AG04450 (cell line): ENCODE results near the gene CARD18. TPM values are rescaled to one million over a fixed set of nuclear protein-coding genes. Genes with fewer than 3 reads are reported as not detected.

Experiments used
- CTCF ChIA-PET: fragments of 300-600, 350-600 bp; formaldehyde crosslinking; extraction: SDS; loops from one replicate; lab custom pipeline; 2022; ENCODE audit warnings: antibody characterized with exemption, inconsistent platforms; lab: Charles Lee
- POLR2A ChIA-PET: fragments of 350-600 bp; formaldehyde crosslinking; extraction: SDS; loops from one replicate; lab custom pipeline; 2021; ENCODE audit warnings: antibody characterized with exemption, inconsistent platforms; lab: Yijun Ruan, JAX
- DNase-seq: peaks from one replicate; pipeline ENCODE4 v3.0.0-alpha.2; 2011; ENCODE audit warnings: low read depth, low spot score
- H3K27ac ChIP-seq: one replicate; pipeline ENCODE4 v1.5.1; 2012; ENCODE audit warnings: low read depth, low read length, control low read depth
- H3K27me3 ChIP-seq: one replicate; pipeline ENCODE4 v1.6.0; 2012; ENCODE audit warnings: low read length; ENCODE audit not compliant: control insufficient read depth, insufficient read depth
- H3K4me3 ChIP-seq: 2 replicates; pipeline ENCODE4 v1.5.1; 2011; ENCODE audit warnings: mild to moderate bottlenecking, low read depth, low read length, control low read depth
- H3K9me3 ChIP-seq: 2 replicates; pipeline ENCODE4 v1.5.1; 2012; ENCODE audit warnings: low read length; ENCODE audit not compliant: control insufficient read depth, insufficient read depth
- polyA minus RNA-seq: library from RNA; depleted of rRNA, polyadenylated mRNA; stranded (reverse); fragments of >200 nt; gene quantifications from 2 replicates; pipeline ENCODE4 v1.2.3, GENCODE V29; 2011; rRNA and poly(A)+ RNA removed
- polyA plus RNA-seq: library from polyadenylated mRNA; depleted of rRNA; stranded (reverse); fragments of >200 nt; gene quantifications from 2 replicates; pipeline ENCODE4 v1.2.3, GENCODE V29; 2011; rRNA removed
- TF ChIP-seq, protein P1 (sequence below): IDR thresholded peaks from 2 replicates; pipeline ENCODE4 v1.5.1; 2011; ENCODE audit warnings: low read depth, low read length, control low read depth, inconsistent platforms

Gene CARD18, protein sequence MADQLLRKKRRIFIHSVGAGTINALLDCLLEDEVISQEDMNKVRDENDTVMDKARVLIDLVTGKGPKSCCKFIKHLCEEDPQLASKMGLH
- not detected in 2 replicates for polyA plus RNA-seq
- polyA minus RNA-seq, result not detected in 2 replicates

DNA sequence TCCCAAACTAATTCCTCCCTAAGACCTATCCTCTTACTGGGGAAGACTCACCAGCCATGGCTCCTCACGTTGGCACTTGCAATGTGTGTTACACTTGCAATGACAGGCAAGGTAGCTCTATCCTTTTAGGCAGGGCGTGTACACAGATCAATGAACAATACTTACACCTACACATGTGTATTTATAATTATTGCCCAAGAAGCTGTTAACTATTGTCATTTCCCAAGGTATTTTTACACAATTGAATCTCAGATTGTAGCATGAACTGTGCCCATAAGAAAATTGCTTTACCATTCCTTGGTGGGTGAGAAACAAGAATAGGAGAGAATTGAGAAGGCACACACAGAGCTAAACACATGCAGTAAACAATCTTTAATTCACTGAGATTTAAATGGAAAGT, at the start of gene CARD18:
CARD18 (minus strand) TSS at position 101 of the 400 bp plus-strand sequence; CDS start at position 58, 43 bp downstream.
- POLR2A ChIA-PET, result no interaction called here
- CTCF ChIA-PET, result no interaction called here
- DNase-seq, result no peak
- H3K27me3 ChIP-seq, result no peaks in the 10 kb centered on the region
- H3K4me3 ChIP-seq, result no peak within 1 kb of the TSS
- TF ChIP-seq, protein P1, sequence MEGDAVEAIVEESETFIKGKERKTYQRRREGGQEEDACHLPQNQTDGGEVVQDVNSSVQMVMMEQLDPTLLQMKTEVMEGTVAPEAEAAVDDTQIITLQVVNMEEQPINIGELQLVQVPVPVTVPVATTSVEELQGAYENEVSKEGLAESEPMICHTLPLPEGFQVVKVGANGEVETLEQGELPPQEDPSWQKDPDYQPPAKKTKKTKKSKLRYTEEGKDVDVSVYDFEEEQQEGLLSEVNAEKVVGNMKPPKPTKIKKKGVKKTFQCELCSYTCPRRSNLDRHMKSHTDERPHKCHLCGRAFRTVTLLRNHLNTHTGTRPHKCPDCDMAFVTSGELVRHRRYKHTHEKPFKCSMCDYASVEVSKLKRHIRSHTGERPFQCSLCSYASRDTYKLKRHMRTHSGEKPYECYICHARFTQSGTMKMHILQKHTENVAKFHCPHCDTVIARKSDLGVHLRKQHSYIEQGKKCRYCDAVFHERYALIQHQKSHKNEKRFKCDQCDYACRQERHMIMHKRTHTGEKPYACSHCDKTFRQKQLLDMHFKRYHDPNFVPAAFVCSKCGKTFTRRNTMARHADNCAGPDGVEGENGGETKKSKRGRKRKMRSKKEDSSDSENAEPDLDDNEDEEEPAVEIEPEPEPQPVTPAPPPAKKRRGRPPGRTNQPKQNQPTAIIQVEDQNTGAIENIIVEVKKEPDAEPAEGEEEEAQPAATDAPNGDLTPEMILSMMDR, result no peak
- H3K9me3 ChIP-seq, result no peaks in the 10 kb centered on the region
- no peak within 1 kb of the TSS for H3K27ac ChIP-seq

DNA sequence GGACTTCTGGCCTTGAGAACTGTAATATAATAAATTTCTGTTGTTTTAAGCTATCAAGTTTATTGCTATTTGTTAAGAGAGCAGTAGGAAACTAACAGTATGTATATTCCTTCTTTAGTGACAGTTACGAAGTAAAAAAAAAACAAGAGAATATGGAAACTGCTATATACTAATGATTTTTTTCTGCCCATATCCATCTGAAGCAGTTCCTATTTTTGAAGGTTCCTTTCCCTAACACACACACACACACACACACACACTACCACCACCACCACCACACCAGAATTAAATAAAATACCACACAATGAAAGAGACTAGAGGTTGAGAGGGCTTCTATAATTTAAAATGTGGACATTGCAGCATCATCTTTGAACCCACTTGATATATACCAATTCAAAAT, 44.4 kb upstream of the CARD18 start:
- no peak for DNase-seq
- no peaks in the 10 kb centered on the region for H3K27me3 ChIP-seq
- ChIA-PET POLR2A (no interaction called here), CTCF (no interaction called here)
- TF ChIP-seq, protein P1, result no peak
- no peaks in the 10 kb centered on the region; the same call in 1 of the 2 replicates for H3K9me3 ChIP-seq
- no peak overlapping the region for H3K27ac ChIP-seq
- H3K4me3 ChIP-seq, result no peak overlapping the region

DNA sequence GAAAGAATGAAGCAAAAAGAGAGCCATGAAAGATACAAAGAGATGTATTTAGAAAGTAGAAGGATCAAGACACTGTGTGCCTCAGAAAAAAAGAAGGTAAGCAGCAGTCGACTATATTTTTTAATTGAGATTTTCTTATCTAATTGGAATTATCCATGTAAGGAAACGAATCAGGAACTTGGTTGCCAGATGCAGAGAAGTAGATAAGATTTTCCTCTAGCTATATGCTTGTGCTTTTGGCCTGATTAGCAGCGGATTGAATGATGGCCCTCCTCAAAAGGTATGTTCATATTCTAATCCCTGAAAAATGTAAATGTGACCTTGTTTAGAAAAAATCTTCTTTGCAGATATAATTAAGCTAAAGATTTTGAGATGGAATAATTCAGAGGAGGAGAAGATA, 43.9 kb upstream of the CARD18 start:
- DNase-seq, result no peak
- Histone ChIP-seq H3K9me3 (no peaks in the 10 kb centered on the region; the same call in 1 of the 2 replicates), H3K27ac (no peak overlapping the region), H3K4me3 (no peak overlapping the region), H3K27me3 (no peaks in the 10 kb centered on the region)
- ChIA-PET POLR2A (no interaction called here), CTCF (no interaction called here)
- TF ChIP-seq, protein P1, result no peak

DNA sequence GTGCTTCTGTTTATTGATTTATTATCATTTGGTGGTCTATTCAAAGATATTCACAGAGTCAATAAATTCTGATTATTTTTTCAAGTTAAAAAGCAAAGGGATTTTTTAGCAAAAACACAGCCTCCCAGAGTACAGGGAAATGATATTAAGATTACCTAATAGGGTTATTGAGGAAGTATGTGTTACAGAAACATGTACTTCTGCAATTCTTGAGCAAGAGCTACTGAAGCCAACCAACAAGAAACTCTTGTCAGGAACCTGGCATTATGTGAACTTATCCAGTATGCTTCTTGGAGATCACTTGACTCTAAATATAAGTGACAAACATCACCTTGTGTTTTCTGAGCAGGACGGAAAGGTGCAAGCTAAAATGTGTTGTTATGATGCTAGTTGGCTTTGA, 42.0 kb upstream of the CARD18 start:
- Histone ChIP-seq H3K4me3 (no peak overlapping the region), H3K9me3 (no peaks in the 10 kb centered on the region; the same call in 1 of the 2 replicates), H3K27me3 (no peaks in the 10 kb centered on the region), H3K27ac (no peak overlapping the region)
- POLR2A ChIA-PET, result interaction anchor here (0.6 to 0.7 kb wide), 2 partner anchors 45 to 274 kb away, joined by 3 to 4 read pairs; no protein-coding TSS in a partner anchor
- CTCF ChIA-PET, result interaction anchor here (0.6 kb wide), 1 partner anchor 22 kb away, joined by 5 read pairs; no protein-coding TSS in a partner anchor
- DNase-seq, result no peak
- TF ChIP-seq, protein P1, result no peak

DNA sequence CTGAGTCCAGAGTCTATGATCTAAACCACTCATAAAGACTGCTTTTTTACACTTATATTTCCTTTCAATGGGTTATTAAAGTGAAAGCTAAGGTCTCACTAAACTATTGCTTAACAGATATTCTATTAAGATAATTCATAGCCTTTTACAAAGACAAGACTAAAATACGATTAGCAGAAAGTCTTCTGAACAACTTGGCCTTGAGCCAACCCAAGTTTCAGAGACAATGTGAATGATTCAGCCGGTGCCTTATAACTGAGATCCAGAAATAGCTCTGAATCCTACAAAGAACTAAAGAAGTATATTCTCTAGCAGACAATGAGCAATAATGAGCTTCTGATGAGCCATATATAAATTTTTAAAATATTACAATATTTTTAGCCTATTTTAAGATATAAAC, 41.5 kb upstream of the CARD18 start:
- CTCF ChIA-PET, result interaction anchor here (0.6 kb wide), 1 partner anchor 23 kb away, joined by 5 read pairs; no protein-coding TSS in a partner anchor
- no peaks in the 10 kb centered on the region; the same call in 1 of the 2 replicates for H3K9me3 ChIP-seq
- TF ChIP-seq, protein P1, result no peak
- POLR2A ChIA-PET, result interaction anchor here (0.6 to 0.7 kb wide), 3 partner anchors 45 to 1946 kb away, joined by 3 to 11 read pairs (median 4); no protein-coding TSS in a partner anchor
- H3K27me3 ChIP-seq, result no peaks in the 10 kb centered on the region
- H3K27ac ChIP-seq, result no peak overlapping the region
- H3K4me3 ChIP-seq, result no peak overlapping the region
- no peak for DNase-seq
